Measurements from ENCODE around the gene YDJC.
A peak's percentile ranks its signal among the peaks of the same experiment; 100 is the strongest.
"Not testable (repeated sequence)": the region's sequence is repeated elsewhere in the genome, so short reads cannot be mapped to it uniquely, and the experiment has no call there.

Gene YDJC, protein sequence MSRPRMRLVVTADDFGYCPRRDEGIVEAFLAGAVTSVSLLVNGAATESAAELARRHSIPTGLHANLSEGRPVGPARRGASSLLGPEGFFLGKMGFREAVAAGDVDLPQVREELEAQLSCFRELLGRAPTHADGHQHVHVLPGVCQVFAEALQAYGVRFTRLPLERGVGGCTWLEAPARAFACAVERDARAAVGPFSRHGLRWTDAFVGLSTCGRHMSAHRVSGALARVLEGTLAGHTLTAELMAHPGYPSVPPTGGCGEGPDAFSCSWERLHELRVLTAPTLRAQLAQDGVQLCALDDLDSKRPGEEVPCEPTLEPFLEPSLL

DNA sequence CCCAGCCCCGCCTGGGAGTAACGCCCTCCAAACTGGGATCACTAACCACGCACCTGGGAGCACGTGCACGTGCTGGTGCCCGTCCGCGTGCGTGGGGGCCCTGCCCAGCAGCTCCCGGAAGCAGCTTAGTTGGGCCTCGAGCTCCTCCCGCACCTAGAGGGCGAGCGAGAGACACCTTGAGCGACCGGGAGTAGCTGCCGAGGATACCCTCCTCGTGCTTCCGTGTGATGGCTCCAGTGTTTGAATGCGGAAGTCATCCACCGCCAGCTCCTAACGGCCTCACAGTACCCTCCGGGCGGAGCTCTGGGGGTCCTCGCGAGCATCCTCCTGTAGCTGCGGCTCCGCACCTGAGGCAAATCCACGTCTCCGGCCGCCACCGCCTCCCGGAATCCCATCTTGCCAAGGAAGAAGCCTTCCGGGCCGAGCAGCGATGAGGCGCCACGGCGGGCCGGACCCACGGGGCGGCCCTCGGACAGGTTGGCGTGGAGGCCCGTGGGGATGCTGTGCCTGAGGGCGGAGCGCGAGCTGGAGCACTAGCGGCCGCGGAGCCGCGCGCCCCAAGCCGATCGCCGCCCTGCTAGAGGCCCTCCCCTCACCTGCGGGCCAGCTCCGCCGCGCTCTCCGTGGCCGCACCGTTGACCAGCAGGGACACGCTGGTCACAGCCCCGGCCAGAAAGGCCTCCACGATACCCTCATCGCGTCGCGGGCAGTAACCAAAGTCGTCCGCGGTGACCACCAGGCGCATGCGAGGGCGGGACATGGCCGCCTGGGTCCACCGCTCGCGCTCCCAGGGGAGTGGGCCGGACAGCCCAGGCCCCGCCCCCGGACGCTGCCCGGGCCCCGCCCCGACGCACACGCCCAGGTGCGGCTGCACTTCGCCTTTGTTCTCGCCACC is at the start of gene YDJC:
Gene YDJC, minus strand, starts transcription at position 768 of the 895 bp plus-strand sequence. Its CDS starts 8 bp downstream, at position 760.
- peak; percentile 93 to 97 for DNase-seq

DNA sequence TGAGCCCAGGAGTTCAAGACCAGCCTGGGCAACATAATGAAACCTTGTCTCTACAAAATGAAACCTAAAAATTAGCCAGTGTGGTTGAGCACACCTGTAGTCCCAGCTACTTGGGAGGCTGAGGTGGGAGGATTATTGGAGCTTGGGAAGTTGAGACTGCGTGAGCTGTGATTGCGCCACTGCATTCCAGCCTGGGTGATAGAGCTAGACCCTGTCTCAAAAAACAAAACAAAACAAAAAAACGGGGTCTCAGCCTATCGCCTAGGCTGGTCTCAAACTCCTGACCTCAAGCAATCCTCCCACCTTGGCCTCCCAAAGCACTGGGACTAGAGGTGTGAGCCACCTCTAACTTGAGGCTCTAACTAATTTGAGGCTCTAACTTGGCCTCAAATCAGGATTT is 49.6 kb upstream of the YDJC start:
- no peak for DNase-seq

DNA sequence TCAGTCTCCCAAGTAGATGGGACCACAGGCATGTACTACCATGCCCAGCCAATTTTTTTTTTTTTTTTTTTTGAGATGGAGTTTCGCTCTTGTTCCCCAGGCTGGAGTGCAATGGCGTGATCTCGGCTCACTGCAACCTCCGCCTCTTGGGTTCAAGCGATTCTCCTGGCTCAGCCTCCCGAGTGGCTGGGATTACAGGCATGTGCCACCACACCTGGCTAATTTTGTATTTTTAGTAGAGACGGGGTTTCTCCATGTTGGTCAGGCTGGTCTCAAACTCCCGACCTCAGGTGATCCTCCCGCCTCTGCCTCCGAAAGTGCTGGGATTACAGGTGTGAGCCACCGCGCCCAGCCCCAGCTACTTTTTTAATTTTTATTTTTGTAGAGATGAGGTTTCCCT is 49.0 kb upstream of the YDJC start:
- DNase-seq, result not testable (repeated sequence)

DNA sequence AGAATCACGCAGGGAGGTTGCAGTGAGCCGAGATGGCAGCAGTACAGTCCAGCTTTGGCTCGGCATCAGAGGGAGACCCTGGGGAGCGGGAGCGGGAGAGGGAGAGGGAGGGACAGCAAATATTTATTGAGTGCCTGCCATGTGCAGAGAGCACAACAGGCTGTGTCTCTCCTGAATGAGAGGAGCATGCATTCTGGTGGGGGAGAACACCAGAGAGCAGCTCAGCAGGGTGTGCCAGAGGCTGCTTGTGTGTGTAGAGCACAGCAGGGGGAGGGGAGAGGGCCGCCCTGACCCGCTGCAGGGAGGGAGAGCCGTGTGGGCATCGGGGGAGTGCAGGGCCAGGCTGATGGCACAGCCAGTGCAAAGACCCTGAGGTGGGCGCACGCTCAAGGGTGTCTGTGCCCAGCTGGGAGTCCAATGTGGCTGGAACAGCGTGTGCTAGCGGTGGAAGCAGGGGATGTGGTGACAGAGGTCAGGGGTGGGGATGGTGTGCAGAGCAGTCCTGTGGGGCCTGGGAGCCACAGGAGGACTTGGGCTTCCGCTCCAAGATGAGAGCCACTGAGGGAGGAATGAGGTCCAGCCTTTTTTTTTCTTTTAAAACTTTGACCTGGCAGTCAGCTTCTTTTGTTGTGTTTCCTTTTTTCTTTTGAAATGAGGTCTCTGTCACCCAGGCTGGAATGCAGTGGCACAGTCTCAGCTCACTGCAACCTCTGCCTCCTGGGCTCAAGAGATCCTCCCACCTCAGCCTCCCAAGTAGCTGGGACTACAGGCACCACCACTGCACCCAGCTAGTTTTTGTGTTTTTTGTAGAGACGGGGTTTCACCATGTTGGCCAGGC is 48.0 kb upstream of the YDJC start:
- no peak for DNase-seq

DNA sequence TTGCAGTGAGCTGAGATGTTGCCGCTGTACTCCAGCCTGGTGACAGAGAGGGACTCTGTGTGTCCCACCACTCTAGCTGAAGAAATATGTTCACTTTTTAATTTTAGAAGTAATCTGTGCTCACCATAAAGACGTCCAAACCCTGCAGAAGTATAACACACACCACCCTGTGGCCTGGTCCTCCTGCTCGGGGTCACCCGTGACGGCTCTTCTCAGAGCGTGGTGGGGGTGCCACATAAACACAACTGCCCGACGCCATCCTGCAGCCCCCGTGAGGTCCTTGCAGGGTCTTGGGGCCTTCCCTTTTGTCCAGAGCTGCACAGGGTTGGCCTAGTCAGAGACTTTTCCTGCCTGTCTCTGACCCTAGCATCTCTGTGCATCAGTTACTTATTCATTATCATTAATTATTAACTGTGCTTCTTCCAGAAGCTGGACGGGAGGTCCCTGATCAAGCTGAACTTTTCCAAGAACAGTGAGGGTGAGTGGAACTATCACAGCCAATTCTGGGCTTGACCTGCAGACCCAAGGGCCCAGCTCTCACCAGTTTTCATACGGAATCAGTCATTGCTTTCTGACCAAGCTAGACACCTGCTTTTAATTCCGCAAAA is 44.9 kb upstream of the YDJC start:
- DNase-seq, result no peak

DNA sequence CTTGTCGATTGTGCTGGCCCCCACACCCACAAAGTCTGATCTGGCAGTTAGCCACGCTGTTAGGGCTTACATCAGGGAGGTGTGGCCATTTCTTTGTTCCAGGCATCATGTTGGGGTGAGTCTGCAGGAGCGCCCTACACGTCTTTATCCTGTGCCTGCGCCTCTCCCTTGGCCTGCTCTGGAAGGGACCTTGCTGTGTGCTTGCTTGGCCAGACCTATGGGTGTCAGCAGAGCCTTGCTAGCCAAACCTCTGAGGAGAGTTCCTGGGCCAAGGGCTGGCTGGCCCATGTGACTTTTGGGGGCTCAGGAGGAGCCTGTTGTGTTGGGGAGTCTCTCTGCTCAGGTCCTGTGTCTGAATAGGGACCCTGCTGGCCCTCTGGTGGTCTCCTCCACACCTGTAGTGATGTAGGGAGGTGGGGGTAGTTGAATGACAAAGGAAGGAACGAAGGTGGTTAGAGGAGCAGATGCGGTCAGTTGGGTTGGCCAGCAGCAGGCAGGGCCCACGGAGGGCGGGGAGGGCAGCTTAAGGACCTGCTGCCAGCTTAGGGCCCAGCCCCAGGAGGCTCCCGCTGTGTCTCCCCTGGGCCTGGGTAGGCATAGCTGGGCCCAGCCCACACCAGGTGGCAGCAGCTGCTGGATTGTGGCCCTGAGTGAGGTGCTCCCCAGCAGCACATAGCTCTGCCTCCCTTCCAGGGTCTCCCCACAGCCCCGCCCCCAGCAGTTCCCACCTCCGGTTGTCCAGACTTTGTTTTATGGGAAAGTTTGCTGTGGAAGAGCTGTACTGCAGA is 43.9 kb upstream of the YDJC start:
- no peak for DNase-seq

DNA sequence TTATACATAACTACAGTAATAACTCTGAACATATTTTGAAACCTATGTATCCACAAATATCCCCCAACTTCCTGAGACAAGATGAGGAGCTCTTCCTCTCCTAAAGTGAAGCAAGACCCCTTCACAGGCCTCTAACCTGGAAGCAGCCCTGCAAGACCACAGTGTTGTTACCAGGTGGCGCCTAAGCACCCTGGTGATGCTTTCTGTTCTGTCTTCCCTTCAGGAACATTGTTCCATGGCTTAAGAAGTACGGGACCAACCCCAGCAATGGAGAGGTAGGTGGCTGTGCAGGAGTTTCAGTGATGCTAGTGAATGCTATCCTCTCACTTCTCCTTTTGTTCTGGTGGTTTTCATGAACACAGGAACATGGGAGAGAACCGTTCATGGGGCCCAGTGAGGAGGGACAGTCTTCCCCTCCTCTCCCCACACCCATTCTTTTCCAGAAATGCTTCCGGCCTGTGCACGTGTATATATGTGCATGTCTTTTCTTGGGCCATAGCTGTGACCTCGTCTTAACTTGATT is 42.3 kb upstream of the YDJC start:
- DNase-seq, result no peak

DNA sequence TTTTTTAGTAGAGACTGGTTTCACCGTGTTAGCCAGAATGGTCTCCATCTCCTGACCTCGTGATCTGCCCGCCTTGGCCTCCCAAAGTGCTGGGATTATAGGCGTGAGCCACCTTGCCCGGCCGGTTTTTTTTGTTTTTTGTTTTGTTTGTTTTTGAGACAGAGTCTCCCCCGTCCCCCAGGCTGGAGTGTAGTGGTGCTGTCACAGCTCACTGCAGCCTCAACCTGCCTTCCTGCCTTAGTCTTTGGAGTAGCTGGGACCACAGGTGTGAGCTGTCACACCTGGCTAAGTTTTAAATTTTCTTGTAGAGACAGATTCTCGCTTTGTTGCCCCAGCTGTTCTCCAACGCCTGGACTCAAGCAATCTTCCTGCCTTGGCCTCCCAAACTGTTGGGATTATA is 39.2 kb upstream of the YDJC start:
- DNase-seq, result no peak

DNA sequence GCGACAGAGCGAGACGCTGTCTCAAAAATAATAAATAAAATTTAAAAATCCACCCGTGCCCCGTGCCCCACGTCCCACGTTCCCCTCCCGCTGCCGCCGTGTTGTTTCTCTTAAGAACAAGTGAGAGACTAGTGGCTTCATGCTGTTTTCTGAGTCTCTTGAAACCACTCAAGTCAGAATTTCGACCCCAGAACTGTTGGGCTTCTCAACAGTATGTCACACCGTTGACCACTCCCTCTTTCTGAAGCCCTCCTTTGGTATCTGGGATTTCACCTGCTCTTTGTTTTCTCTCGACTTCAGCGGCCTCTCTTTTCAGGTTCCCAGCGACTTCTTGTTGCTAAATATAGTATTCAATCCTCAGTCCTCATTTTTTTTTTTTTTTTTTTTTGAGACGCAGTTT is 37.0 kb upstream of the YDJC start:
- no peak for DNase-seq

DNA sequence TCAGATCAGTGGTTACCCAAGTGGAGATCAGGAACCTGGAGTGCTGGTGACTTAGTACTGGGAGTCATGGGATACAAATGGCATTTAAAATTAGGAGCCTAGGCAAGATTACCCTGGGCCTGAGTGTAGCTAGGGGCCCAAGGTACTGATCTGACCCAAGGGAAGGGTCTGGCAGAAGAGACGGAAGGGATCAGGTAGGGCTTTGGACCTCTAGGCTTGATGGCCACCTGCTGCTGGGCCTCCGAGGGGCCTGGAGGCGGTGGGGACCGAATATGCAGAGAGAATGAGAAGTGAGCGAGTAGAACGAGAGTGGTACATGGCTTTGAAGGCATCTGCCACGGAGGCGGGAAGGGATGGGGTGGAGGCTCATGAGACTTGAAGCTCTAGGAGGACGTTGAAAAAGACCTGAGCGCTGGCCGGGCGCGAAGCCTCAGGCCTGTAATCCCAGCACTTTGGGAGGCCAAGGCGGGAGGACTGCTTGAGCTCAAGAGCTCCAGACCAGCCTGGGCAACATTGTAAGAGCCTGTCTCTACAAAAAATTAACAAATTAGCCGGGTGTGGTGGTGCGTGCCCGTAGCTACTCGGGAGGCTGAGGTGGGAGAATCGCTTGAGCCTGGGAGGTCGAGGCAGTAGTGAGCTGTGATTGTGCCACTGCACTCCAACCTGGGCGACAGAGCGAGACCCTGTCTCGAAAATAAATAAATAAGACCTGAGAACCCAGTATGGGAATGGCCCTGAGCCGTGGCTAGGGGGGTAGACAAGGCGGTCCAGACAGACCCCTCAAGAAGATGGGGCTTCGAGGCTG is 35.4 kb upstream of the YDJC start:
- no peak for DNase-seq

DNA sequence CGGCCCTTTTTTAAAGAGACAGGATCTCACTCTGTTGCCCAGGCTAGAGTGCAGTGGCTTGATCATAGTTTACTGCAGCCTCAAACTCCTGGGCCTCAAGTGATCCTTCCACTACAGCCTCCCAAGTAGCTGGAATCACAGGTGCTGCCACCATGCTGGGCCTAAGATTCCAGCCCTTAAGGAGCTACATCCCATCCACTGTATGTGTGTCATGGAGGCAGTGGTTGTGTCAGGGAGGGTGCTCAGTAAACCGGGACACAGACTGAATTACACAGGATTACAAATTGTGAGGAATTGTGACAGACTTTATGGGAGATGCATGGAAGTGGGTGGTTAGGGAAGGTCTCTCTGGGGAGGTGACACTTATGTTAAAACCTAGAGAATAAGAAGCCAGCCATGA is 33.9 kb upstream of the YDJC start:
- DNase-seq, result no peak

DNA sequence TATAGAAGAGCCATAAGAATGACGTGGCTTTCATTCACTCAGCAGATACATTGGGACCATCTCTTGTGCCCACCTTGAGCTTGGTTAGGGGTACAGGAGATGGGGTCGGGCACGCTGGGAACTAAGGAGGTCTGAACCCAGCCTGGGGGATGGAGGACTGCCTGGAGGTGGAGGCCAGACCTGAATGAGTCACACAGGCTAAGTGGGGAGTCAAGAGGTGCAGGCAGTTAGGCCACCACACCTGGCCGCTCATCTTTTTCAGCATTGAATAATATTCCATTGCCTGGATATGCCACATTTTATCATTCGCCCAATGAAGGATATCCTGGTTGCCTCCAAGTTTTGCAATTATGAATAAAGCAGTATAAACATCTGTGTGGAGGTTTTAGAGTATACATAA is 32.2 kb upstream of the YDJC start:
- no peak for DNase-seq

DNA sequence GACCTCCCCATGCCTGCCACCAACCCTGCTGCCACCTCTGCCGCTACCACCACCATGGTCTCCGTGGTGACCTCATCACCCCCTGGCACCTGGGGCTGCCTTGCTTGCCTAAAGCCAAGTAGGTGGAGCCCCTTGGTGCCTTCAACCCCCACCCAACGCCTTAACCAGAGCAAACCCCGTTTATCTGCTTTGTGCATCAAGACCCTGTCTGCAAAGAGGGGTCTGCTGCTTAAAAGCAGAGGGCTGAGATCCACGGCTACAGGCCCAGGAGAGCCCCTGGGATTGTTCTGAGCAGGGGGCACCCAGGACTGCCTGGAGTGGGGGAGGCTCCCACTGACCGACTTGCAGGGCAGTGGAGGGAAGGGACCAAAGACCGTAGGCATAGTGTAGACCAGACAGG is 31.1 kb upstream of the YDJC start:
- no peak for DNase-seq

DNA sequence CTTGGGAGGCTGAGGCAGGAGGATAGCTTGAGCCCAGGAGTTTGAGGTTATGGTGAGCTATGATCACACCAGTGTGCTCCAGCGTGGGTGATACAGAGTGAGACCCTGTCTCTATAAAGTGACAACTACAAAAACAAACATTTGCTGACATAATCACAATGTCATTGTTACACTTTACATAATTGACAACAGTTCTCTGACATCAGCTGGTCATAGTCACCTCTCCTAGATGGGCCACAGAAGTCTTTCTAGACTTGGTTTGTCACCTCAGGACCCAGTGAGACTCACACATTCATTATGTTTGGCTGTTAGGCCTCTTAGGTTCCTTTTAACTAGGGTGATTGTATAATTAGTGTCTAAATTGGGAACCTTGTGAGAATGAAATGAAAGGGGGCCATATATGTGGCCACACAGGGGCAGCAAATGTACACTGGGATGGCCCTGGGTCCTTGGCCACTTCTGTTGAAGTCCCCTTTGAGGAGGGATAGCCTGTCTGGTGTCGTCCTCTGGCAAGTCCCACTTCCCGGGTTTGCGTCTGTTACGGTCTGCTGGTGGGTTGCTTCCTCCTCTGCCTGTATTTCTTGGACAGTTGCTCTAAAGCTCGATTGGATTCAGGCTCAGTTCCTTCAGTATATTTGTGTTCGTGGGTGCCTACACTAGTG is 30.2 kb upstream of the YDJC start:
- no peak for DNase-seq

DNA sequence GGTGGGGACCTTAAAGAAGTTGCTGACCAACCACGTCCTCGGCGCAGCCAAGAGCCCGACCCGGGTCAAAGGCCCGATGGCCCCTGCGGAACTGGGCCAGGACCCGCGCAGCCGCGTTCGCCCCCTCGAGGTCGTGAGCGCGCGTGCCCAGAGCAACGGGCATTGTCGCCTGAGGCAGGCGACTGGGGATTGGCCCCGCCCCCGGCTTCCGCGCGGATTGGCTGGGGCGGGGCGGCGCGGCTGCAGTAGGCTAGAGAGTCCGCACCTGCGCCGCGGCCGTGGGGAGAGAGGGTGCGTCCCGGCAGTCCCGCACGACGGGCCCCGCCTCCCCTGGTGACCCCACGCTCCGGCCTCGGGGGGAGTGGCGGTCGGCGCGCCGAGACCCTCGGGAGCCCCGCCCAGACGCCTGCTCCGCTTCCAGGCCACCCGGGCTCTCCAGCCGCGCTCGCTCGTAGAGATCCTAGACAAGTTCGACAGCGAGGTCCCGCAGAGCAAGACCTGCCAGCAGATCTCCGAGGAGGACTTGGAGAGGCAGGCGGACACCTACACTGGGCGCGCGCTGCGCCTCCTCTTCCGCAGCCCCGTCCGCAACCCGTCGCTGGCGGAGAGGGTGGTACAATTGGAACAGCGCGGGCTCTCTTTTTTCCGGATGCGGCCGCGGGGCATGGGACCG is 27.7 kb upstream of the YDJC start:
- peak; percentile 68 to 83 for DNase-seq

DNA sequence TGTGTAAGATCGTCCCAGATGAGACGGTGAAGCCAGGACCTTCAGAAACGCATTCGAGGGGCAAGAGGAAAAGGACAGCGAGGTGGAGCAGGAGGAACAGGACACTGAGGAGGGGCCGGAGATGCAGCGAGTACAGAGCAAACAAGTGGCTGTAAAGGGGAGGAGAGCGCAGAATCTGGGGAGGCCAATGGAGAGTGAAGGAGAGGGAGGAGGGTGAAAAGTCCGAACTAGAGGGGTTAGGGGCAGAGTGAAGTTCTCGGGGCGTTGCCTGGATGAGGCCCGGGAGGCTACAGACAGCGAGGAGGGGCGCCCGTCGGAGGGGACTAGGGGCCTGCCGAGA is 27.2 kb upstream of the YDJC start:
- DNase-seq, result no peak

DNA sequence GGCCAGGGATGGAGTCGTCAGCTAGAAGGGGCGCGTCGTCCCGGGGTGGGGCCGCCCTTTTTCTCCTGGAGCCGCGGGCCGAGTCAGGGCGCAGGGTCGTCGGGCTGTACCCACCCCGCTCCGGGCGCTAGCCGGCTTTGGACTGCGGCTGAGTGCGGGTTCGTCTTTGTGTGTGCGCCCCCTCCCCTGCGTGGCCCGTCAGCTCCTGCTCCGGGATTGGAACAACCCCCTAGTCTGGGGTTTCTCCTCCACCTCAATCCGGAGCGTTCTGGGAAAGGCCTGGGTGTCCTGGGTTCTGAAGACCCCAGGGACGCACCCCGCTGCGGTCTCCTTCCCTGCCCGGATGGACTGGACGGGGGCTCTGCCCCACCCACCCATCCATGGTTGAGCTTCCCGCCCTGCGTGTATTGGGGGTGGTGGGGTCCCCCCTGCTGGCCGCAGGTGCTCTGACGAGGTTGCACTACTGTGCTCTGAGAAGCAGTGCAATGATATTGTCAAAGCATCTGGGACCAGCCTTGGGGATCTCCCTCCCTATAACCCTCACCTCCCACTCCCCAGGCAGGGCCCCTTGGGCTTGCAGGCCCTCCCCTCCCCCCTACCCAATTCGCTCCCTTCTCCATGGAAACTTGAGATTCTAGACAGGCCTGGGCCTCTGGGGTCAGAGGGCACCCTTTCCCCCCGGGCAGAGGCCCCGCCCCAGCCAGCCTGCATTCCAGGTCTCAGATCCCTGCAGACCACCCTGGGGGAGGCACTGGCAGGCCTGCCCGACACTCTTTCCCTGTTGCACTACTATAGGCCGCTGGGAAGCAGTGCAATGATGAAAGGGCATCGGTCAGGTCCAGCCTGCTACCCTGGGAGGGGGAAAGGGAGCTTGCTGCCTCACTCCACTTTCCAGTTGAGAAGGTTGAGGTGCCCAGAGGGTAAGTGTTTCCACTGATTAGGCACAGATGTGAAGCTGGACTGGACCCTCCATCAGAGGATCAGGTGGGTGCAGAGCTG is 23.0 kb upstream of the YDJC start:
- DNase-seq, result no peak

DNA sequence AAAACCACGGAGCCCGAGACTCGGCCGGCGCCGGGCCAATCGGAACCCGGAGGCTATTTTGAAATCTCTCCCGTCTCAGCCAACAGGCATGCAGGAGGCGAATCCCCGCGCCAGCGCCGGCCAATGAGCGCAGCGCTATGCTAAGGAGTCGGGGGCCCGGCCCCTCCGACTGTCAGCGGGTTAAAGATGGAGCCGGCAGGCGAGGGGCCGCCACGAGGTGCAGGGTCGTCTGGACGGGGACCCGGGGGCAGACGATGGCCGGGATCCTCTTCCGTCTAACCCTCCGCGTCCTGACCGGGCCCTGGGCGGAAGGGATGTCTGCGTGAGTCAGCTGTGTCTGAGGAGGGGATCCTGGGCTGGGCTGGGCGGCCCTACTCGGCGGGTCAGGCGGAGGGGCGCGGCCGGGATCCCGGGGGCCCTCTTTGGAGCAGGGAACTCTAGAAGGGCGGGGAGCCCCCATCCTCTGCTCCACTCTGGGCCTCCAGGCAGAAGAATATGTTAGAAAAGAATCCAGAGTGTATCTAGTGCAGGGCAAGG is 22.3 kb upstream of the YDJC start:
- peak; percentile 77 to 81 for DNase-seq

All from stimulated activated CD4-positive, alpha-beta T cell treated with anti-CD3 and anti-CD28 coated beads, Interleukin-4, amount 100 ng/mL, for 4 hours (primary cell).